Measurements from ENCODE around the gene PCSK7.

PCSK7 gene

GRCh38 chr11:117199053-117199915, 32.6 kb downstream of the PCSK7 start, which contains the start of gene TAGLN:
TAGLN (plus strand) TSS chr11:117199370; CDS start chr11:117203014, 3,644 bp downstream.
- no peak for DNase-seq (ENCODE audit: low read depth in 2 of 2)

GRCh38 chr11:117198613-117199012, 33.3 kb downstream of the PCSK7 start:
- no peak for DNase-seq (ENCODE audit: low read depth in 2 of 2)

GRCh38 chr11:117197516-117198456, 34.1 kb downstream of the PCSK7 start:
- no peak for DNase-seq (ENCODE audit: low read depth in 2 of 2)

GRCh38 chr11:117197006-117197405, 34.9 kb downstream of the PCSK7 start:
- DNase-seq (ENCODE audit: low read depth in 2 of 2) = no peak

- no peak for DNase-seq (ENCODE audit: low read depth in 2 of 2)
Observed at GRCh38 chr11:117195761-117196160, 36.1 kb downstream of the PCSK7 start.

GRCh38 chr11:117195258-117195657, 36.6 kb downstream of the PCSK7 start:
- no peak for DNase-seq (ENCODE audit: low read depth in 2 of 2)

GRCh38 chr11:117194267-117194666, 37.6 kb downstream of the PCSK7 start:
- no peak for DNase-seq (ENCODE audit: low read depth in 2 of 2)

- no peak for DNase-seq (ENCODE audit: low read depth in 2 of 2)
Observed at GRCh38 chr11:117193130-117194020, 38.5 kb downstream of the PCSK7 start.

- no peak for DNase-seq (ENCODE audit: low read depth in 2 of 2)
Observed at GRCh38 chr11:117192401-117192875, 39.4 kb downstream of the PCSK7 start.

- no peak for DNase-seq (ENCODE audit: low read depth in 2 of 2)
Observed at GRCh38 chr11:117191680-117192400, 40.0 kb downstream of the PCSK7 start.

- no peak for DNase-seq (ENCODE audit: low read depth in 2 of 2)
Observed at GRCh38 chr11:117189941-117190544, 41.8 kb downstream of the PCSK7 start.

- DNase-seq (ENCODE audit: low read depth in 2 of 2) = no peak
Observed at GRCh38 chr11:117189191-117189940, 42.5 kb downstream of the PCSK7 start.

GRCh38 chr11:117188620-117189081, 43.2 kb downstream of the PCSK7 start:
- no peak for DNase-seq (ENCODE audit: low read depth in 2 of 2)

- no peak for DNase-seq (ENCODE audit: low read depth in 2 of 2)
Observed at GRCh38 chr11:117187799-117188481, 43.9 kb downstream of the PCSK7 start.

- DNase-seq (ENCODE audit: low read depth in 2 of 2) = no peak
Observed at GRCh38 chr11:117187428-117187798, 44.5 kb downstream of the PCSK7 start.

- no peak for DNase-seq (ENCODE audit: low read depth in 2 of 2)
Observed at GRCh38 chr11:117187007-117187406, 44.9 kb downstream of the PCSK7 start.

GRCh38 chr11:117186431-117186761, 45.5 kb downstream of the PCSK7 start:
- no peak for DNase-seq (ENCODE audit: low read depth in 2 of 2)

- DNase-seq (ENCODE audit: low read depth in 2 of 2) = no peak
Observed at GRCh38 chr11:117185736-117186430, 46.0 kb downstream of the PCSK7 start.

Measured in stimulated activated CD4-positive, alpha-beta T cell treated with anti-CD3 and anti-CD28 coated beads, Interleukin-12 subunit alpha, Interleukin-12 subunit beta, amount 100 ng/mL, for 24 hours (primary cell).